ENCODE data around the gene C9orf85. TPM values are rescaled to one million over a fixed set of nuclear protein-coding genes. Genes with fewer than 3 reads are reported as not detected.

Gene C9orf85
- total and polyA plus RNA-seq, 2 donors (not counting 1 experiment from before 2014, with no cell fraction given), result 4.3 to 9.6 TPM

- Histone ChIP-seq H4K20me1 (ENCODE audit: control insufficient read depth, insufficient read depth, low read length, poor library complexity, severe bottlenecking) (no peaks in the 10 kb centered on the region), H3K4me1 (ENCODE audit: control insufficient read depth in 2 of 2, insufficient read depth in 2 of 2, low read length in 2 of 2) (no peaks in the 10 kb centered on the region), H3K79me2 (ENCODE audit: control insufficient read depth, insufficient read depth, low read length) (no peaks in the 10 kb centered on the region), H2AFZ (ENCODE audit: insufficient read depth, low read depth, low read length, poor library complexity, severe bottlenecking) (no peak overlapping the region), H3K4me2 (replicated peaks; ENCODE audit: low read depth, low read length, poor library complexity, severe bottlenecking) (no peak overlapping the region), H3K9me3 (ENCODE audit: control extremely low read depth in 1 of 3, control insufficient read depth in 2 of 3, insufficient read depth in 1 of 3, low read length in 2 of 3) (no peaks in the 10 kb centered on the region), H3K9ac (ENCODE audit: low read length) (no peak overlapping the region), H3K27me3 (replicated peaks in 1 of 4; ENCODE audit: control extremely low read depth in 1 of 4, control insufficient read depth in 3 of 4, insufficient read depth in 4 of 4, low read length in 3 of 4) (no peaks in the 10 kb centered on the region), H3K27ac (ENCODE audit: low read length in 2 of 2) (no peak overlapping the region), H3K4me3 (ENCODE audit: control extremely low read depth in 1 of 5, extremely low read depth in 1 of 5, insufficient read depth in 1 of 5, low read depth in 2 of 5, low read length in 4 of 5) (no peak overlapping the region), H3K36me3 (replicated peaks in 1 of 2; ENCODE audit: control extremely low read depth in 1 of 2, control insufficient read depth in 1 of 2, extremely low read depth in 1 of 2, insufficient read depth in 2 of 2, low read length in 1 of 2) (no peaks in the 10 kb centered on the region)
- ATAC-seq (ENCODE audit: low read depth), result no peak
- POLR2A ChIA-PET, result no interaction called here
- TF ChIP-seq EZH2 (IDR thresholded peaks at IDR 0.05; ENCODE audit: borderline replicate concordance, insufficient read depth, low read depth, low read length, poor library complexity, severe bottlenecking) (no peak), CTCF (IDR thresholded peaks at IDR 0.05) (no peak)
- no peaks in the 10 kb centered on the region for H3K9me3 Mint-ChIP-seq (ENCODE audit: insufficient read depth)
- intact Hi-C loops (cut with micrococcal nuclease), result no loop called here
- WGBS (ENCODE audit: insufficient coverage), result no CpG with 5 or more reads among the region's 2 CpGs
- peaks cover 4% of the 10 kb centered on the region for H3K4me1 Mint-ChIP-seq
- H3K27ac Mint-ChIP-seq, result no peak overlapping the region
- no peak for DNase-seq
- CTCF ChIA-PET, result no interaction called here
- H3K27me3 Mint-ChIP-seq, result no peaks in the 10 kb centered on the region
- H3K4me3 Mint-ChIP-seq, result no peak overlapping the region
Observed at GRCh38 chr9:71981944-71982343, 70.5 kb downstream of the C9orf85 start.

- Histone ChIP-seq H3K4me2 (replicated peaks; ENCODE audit: low read depth, low read length, poor library complexity, severe bottlenecking) (no peak overlapping the region), H3K27ac (ENCODE audit: low read length in 2 of 2) (no peak overlapping the region), H4K20me1 (ENCODE audit: control insufficient read depth, insufficient read depth, low read length, poor library complexity, severe bottlenecking) (no peaks in the 10 kb centered on the region), H3K9me3 (ENCODE audit: control extremely low read depth in 1 of 3, control insufficient read depth in 2 of 3, insufficient read depth in 1 of 3, low read length in 2 of 3) (no peaks in the 10 kb centered on the region), H3K9ac (ENCODE audit: low read length) (no peak overlapping the region), H3K4me3 (ENCODE audit: control extremely low read depth in 1 of 5, extremely low read depth in 1 of 5, insufficient read depth in 1 of 5, low read depth in 2 of 5, low read length in 4 of 5) (no peak overlapping the region), H3K36me3 (replicated peaks in 1 of 2; ENCODE audit: control extremely low read depth in 1 of 2, control insufficient read depth in 1 of 2, extremely low read depth in 1 of 2, insufficient read depth in 2 of 2, low read length in 1 of 2) (no peaks in the 10 kb centered on the region), H2AFZ (ENCODE audit: insufficient read depth, low read depth, low read length, poor library complexity, severe bottlenecking) (no peak overlapping the region), H3K4me1 (ENCODE audit: control insufficient read depth in 2 of 2, insufficient read depth in 2 of 2, low read length in 2 of 2) (no peaks in the 10 kb centered on the region), H3K27me3 (replicated peaks in 1 of 4; ENCODE audit: control extremely low read depth in 1 of 4, control insufficient read depth in 3 of 4, insufficient read depth in 4 of 4, low read length in 3 of 4) (no peaks in the 10 kb centered on the region), H3K79me2 (ENCODE audit: control insufficient read depth, insufficient read depth, low read length) (no peaks in the 10 kb centered on the region)
- POLR2A ChIA-PET, result no interaction called here
- intact Hi-C loops (cut with micrococcal nuclease), result no loop called here
- Mint-ChIP-seq H3K27ac (no peak overlapping the region), H3K4me1 (peaks cover 4% of the 10 kb centered on the region), H3K4me3 (no peak overlapping the region), H3K9me3 (ENCODE audit: insufficient read depth) (no peaks in the 10 kb centered on the region), H3K27me3 (no peaks in the 10 kb centered on the region)
- 100% methylated on average over 1 of the region's 2 CpGs for WGBS (ENCODE audit: insufficient coverage)
- no peak for ATAC-seq (ENCODE audit: low read depth)
- no peak for DNase-seq
- TF ChIP-seq EZH2 (IDR thresholded peaks at IDR 0.05; ENCODE audit: borderline replicate concordance, insufficient read depth, low read depth, low read length, poor library complexity, severe bottlenecking), result no peak
- no peak for TF ChIP-seq CTCF (IDR thresholded peaks at IDR 0.05)
- CTCF ChIA-PET, result no interaction called here
Observed at GRCh38 chr9:71984403-71984802, 73.0 kb downstream of the C9orf85 start.
